Stimulated activated CD8-positive, alpha-beta memory T cell treated with anti-CD3 and anti-CD28 coated beads, Interleukin-12 subunit alpha, Interleukin-12 subunit beta, amount 100 ng/mL, for 24 hours (primary cell): ENCODE data around the gene ZNF428.
A peak's percentile ranks its signal among the peaks of the same experiment; 100 is the strongest.
"Not testable (repeated sequence)": the region's sequence is repeated elsewhere in the genome, so short reads cannot be mapped to it uniquely, and the experiment has no call there.

Source experiments
- DNase-seq: peaks from one replicate; pipeline ENCODE4 v3.0.0-alpha.2; 2020; ENCODE audit errors: extremely low read depth

ZNF428 gene

DNA sequence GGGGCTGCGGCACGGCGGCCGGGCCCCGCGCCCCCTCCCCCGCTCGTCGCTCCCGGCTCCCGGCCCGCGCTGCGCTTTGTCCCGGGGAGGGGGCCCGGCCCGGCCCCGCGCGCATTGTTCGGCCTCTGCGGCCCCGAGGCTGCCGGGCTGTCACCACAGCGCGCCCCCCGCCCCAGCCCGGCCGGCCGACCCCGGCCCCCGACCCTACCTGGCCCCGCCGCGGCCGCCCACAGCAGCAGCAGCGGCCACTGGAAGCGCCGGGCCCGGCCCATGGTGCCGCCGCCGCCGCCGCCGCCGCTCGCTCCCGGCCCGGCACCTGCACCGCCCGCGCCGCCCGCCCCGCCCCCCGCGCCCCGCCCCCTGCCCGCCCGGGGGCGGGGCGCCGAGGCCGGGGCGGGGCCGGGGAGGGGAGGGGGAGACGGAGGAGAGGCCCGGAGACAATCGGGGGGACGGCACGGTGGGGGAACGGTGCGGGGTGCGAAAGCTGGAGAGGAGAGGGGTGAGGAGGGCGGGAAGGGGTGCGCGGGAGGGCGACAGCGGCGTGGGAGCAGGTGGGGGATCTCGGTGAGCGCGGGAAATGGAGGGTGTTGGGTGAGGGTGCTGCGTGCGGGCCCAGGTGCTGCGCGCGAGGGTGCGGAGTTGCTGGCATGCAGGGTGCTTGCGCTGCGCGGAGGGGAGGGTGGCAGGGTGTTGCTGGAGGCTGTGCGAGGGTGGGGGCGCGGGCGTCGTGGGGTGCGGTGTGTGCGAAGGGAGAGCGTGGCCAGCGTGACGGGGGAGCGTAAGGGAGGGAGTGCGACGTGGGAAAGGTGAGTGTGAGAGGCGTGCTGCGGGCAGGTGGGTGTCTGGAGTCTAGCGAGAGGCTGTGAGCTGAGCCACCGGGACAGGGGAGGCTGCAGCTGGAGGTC is 20.3 kb upstream of the ZNF428 start, which contains the start of gene CADM4:
TSS of gene CADM4 (minus strand) at position 332 of the 905 bp plus-strand sequence. CDS start at position 272, 60 bp downstream.
- DNase-seq = no peak

DNA sequence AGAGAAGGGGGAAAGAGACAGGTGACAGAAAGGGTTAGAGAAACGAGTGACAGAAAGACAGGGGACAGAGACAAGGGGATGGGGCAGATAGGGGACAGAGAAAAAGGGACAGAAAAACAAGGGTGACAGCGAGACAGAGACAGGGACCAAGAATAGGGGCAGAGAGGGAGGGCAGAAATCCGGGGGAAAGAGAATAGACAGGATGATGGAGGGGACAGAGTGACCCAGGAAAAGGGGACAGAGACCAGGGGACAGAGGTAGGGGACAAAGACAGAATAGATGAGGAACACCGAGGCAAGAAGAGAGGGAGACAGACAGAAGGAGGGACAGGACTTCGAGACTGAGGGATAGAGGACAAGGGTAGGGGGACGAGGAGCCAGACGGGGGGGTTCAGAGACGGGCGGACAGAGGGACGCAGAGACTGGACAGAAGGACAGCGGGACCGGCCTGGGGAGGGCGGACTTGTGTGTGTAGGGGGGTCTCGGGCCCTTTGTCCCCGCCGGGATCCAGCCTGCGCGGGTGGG is 19.6 kb upstream of the ZNF428 start:
- DNase-seq = no peak

DNA sequence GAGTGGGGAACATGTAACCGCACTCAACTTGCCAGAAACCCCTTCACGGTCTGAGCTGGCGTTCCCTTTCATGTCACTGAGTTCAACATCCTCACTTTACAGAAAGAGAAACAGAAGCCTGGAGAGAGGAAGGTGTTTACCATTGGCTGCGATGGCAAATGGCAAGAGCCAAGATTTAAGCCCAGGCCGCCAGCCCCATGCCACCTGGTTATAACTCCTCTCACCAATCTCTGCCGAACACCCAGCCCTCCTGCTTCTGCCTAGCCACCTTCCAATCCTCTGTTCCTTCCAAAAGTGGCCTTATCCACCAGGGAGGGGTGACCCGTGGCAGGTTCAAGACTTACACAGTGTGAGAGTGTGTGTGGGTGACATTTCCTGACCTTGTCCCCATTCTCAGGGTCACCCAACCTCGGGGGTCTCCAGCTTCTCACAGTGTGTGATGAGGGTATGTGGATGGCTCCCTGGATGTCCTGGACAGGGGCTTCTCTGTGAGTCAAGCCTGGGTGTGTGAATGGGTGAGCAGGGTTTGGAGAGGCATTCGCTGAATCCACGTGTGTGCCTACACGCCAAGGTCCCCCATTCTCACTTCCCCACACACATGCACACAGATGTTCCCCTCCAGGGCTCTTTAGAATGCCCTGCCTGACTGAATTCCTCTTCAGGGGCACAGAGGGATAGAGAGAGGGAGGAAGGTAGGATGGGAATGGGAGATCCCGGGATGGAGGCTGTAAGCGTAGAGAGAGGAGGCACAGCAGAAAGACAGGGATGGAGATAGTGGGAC is 19.0 kb upstream of the ZNF428 start:
- DNase-seq = no peak

DNA sequence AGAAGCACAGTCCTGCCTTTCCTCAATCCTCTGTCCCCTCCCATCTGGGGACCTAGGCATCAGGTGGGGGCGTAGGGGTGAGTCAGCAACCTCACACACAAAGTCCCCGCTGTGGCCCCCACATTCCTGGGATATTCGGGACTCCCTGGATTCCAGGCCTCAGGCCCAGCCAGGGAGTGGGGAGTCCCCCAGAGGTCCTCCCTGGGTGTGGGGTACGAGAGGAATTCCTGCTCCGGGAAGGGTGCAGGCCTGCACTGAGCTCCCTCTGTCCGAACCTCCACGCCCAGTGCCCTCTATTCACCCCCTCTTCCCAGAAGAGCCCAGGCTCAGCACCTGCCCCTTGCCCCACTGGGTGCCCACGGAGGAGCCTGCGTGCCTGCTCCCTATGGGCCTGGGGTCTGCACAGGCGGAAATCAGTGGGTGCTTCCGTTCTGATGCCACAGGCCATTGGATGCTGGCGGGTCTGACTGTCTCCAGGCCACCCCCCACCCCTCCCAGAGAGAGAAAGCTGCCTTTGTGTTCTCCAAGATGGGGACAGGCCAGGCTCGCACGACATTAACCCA is 16.8 kb upstream of the ZNF428 start:
- DNase-seq = no peak

DNA sequence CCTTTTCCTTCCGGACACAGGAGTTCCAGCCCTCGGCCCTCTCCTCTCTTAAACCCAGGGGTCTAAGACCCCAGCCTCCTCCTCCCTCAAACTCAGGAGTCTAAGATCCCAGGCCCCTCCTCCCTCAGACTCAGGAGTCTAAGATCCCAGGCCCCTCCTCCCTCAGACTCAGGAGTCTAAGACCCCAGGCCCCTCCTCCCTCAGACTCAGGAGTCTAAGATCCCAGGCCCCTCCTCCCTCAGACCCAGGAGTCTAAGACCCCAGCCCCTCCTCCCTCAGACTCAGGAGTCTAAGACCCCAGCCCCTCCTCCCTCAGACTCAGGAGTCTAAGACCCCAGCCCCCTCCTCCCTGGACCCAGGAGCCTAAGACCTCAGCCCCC is 16.1 kb upstream of the ZNF428 start:
- DNase-seq = not testable (repeated sequence)

DNA sequence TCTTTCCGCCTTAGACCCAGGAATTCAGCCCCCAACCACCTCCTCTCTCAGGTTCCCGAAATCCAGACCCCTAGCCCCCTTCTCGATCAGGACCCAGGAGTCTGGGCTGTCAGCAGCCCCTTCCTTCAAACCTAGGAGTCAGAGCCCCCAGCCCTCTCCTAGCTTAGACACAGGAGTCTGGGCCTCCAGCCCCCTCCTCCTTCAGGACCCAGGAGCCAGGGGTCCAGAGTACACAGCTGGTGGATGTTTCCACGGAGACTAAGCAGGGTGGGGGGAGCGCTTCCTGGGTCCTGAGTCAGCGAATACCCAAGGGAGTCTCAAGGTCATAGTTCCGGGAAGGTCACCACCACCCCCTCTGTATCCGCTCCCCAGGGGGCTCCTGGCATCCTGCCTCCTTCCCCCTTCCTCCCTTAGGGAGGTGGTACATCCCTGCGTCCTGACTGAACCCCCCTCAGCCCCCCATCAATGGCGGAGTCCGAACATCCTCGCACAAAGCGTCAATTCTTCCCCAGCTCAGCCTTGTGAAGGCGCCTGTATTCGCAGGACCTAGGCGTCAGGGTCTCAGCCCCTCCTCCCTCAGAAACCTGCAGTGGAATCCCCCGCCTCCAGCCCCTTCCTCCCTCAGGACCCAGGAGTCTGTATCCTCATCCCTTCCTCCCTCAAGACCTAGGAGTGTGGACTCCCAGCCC is 15.6 kb upstream of the ZNF428 start:
- DNase-seq = no peak

DNA sequence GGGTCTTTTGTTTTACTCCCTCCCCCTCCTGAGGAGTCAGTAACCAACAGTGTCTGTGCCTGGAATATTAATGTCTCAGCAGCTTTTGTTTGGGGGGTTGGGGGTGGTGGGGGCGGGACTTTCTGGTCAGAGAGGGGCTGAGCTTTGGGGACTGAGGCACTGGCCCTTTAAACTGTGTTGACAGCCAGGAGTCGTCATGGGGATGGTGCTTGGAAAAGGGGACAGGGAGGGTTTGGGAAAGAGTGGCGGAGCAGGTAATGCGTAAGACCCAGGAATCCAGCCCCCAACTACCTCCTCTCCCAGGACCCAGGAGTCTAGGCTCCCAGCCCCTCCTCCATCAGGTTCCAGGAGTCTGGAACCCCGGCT is 15.1 kb upstream of the ZNF428 start:
- no peak for DNase-seq

DNA sequence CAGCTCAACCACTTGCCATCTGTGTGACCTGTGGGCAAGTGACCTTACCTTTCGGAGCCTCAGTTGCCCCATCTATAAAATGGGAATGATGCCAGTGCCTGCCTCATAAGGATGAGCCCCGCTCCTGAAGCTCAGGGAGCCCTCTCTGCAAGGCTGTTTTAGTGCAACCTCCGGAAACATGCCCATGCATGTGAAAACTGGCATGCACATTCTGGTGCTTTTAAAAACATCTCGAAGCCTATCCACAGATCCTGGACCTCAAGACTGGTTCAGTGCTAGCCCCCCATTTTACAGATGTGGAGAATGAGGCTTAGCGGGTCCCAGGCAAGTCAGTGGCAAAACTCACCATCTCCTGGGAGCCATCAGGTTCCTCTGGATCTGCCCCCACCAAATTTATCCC is 14.6 kb upstream of the ZNF428 start:
- no peak for DNase-seq

DNA sequence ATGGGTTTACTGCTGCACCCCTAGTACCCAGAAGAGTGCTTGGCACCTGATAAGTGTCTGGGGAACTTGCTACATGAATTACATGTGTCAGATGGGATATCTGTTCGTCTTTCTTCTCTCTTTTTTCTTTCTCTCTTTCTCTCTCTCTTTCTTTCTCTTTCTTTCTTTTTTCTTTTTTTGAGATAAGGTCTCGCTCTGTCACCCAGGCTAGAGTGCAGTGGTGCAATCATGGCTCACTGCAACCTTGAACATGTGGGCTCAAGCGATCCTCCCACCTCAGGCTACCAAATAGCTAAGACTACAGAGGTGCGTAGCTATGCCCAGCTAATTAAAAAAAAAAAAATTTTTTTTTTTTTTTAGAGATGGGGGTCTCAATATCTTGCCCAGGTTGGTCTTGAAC is 14.1 kb upstream of the ZNF428 start:
- no peak for DNase-seq

DNA sequence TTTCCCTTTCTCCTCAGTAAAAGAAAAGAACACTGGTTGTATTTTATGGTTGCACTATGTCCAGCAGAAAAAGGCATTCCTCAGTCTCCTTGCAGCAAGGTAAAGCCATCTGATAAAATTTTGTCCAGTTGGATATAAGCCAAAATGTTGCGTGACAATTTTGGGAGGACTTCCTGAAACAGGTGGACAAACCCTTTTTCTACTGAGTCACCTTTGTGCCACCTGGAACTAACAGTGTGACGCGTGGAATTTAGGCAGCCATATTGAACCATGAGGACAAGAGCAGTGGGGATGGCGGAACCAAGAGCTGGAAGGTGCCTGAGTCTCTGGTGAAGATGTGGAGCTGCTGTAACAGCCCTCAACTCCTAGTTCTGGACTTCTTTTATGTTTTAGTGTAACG is 12.1 kb upstream of the ZNF428 start:
- DNase-seq = no peak

DNA sequence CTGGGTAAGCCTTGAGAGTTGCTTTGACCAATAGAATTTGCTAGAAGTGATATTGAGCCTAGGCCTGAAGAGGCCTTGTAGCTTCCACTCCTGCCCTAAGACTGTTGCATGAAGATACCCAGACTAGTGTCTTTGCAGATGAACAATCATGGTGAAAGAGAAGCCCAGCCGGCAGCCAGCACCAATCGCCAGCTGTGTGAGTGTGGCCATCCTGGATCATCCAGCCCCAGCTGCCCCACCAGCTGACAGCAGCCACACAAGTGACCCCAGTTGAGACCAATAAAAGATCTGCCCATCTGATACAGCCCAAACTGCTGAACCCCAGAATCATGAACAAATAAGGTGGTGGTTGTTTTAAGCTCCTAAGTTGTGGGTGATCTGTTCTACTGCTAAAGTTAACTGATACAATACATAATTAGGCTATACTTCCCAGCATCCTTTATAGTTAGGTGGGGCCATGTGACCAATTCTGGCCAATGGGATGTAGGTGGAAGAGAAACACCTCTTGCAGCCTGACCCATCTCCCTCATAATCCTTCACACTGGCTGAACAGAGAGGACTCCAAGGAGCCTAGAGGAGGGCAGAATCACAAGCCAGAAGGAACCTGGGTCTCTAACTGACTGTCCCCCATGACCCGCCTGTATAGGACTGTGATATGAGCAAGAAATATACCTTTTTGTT is 9.4 kb upstream of the ZNF428 start:
- no peak for DNase-seq

DNA sequence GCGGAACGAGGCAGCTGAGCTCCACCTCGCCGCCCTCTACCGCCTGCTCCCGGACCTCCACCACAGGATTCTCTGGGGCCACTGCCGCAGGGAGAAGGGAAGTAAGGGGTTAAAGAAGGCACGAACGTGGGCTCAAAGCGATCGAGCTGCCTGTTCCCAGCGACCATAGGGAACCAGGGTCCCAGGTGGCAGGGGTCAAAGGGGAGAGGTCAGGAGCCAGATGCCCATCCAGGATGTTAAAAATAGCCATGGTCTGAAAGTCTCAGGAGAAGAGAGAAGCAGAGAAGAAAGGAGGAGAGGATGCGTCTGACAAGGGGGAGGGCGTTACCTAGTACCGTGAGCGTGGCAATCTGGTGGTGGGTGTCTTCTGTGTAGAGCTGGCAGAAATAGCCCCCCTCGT is 7.4 kb upstream of the ZNF428 start:
- no peak for DNase-seq

DNA sequence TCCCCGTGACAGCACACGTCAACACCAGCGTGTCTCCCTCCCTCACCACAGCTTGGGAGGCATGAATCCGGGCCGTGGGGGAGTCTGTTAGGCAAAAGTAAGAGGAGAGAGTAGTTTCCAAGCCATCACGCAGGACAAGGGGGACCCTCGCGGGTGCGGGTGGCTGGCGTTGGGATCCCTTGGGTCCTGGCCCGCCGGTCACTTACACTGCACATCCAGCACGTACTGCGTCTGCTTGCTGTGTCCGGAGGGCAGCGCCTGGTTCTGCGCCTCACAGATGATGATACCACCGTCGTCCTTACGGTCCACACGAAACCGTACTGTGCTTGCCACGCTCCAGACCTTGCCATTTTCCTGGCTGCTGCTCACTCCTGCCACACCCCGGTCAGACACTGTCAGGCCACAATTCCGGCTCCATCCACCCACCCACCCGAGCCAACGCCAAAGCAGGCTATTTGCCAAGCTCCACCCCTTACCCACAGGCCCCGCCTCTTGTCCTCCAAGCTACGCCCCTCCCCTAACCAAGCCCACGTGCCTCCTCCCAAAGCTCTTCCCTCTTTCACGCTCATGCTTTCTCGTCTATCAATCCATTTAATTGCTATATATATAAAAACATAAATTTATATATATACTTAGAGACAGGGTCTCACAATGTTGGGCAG is 6.6 kb upstream of the ZNF428 start:
- no peak for DNase-seq

DNA sequence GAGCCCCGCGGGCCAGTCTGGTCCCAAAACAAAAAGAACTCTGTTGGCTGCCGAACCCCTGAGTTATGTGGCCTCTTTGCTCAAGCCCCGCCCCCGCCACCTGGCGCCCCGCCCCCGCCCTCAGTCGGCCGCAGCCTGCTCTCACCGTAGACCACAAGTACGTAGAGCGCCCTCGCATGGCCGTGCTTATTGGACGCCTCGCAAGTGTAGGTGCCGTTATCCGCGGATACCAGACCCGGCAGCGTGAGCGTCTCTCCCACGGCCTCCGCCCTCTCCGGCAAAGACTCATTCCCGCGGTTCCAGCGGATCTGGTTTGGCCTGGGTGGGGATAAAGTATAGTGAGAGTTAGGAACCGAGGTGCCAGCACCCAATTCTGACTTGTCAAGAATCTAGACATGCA is 5.5 kb upstream of the ZNF428 start:
- peak; percentile 59 for DNase-seq

DNA sequence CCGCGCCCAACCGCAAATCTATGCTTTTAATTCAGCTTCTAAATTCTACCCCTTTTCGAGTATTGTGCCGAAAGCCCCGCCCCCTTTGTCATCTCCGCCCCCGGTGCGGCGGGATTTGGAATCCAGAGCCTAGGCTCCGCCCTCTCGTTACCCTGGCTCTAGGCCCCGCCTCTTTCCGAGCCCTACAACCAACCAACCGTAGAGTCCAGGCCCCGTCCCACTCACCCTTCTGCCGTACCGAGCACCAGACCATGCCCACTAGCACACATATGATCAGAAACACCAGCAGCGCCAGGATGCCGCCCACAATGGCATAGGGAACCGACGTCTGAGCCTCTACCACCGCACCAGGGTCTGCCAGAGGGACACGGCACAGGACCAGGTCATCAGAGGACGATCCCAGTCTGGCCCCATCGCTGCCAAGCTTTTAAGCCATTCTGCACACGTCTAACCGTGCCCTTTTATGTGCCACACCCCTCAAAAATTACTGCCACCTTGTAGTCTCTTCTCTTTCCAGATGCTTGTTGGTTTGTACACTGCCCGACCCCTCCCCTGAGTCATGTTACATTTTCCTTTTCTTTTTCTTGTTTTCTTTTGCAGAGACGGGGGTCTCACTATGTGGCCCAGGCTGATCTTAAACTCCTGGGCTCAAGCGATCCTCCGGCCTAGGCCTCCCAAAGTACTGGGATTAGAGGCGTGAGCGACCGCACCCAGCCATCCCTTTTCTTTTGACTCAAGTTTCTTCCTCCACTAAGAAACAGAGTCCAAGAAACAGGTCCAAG is 4.7 kb upstream of the ZNF428 start:
- no peak for DNase-seq

DNA sequence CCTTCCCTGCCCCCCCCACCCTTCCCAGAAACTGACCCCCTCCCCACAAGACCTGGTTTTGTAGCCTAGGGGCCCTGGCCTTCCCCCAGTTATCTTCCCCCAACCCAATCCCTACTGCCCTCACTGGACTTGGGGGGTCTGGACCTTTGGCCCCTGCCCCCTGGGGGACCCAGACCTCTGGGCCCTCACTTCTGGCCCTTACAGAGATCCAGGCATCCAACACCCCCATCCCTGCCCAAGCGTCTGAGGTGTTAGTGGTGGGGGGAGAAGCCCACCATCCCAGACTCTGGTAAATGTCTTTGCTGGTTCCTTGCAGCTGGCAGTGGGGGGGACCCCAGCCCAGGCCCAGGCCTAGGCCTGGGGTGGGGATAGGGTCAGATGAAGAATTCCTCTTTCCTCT is 3.5 kb upstream of the ZNF428 start:
- no peak for DNase-seq

DNA sequence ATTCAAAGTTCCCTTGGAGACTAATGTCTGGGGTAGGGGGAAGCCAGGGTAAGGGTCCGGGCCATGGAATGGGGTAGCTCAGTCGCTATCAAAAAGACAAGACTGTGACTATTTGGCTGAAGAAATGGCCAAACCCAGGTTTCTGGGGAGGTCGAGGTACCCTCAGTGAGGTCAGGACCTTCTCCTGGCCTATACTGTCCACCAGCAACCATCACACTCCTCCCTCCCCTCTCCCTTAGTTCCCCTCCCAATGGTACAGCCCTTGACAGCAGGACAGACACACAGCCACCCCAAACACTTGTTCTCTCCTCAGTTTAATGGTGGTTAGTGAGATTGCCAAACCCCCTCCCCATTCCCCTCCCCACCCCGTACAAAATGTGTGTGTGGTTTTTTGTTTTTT is 2.6 kb upstream of the ZNF428 start:
- no peak for DNase-seq

DNA sequence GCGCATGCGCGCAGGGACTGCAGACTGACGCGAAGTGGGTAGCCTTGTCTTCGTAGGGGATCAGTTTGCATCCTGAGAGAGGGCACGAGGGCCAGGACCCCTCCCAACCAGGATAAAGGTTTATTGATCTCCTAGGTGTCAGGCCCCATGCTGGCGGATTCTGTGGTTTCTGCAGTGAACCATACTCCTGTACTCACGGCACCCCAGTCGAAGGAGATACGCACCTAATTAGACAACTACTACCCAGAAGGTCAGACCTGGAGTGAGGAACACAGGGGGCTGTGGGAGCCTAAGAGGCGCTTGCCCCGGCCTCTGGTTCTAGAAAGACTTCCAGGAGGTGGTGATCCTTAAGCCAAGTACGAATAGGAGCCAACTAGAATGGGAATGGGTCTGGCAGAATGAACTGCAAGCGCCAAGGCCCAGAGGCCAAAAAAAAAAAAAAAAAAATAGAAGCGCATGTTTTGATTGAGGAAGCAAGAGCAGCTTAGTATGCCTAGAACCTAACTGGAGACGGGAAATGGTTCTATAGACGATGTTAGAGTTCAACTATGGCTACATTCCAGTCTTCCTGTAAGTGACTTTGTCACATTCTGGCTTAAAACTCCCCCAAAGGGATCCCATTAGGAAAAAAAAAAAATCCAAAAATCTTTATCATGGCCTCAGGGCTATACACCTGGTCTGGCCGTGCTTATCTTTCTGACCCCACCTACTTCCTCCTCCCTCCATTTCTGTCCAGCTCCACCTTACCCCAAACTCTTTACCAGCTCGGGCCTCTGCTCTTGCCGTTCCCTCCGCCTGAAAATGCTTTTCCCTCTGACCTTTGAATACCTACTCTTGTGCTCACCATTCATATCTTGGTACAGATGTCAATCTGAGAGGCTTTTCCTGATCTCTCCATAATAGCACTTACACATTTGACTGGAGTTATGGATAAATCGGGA is 902 bp upstream of the ZNF428 start:
- DNase-seq = no peak

DNA sequence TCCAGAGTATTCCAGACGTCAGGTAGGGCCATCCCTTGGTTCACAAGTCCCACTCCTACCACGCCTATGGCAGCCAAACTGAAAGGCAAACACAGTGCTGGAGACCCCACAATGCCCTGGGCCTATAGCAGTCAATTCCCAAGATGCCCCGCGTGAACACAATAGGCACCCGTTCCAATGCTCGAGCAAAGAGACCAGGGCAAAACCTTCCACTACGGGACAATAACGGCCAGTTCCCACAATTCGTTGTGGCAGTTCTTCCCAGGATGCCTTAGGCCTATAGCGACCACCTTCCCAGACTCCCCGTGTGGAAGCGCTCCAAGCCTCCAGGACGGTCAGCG is 538 bp downstream of the ZNF428 start:
- DNase-seq = no peak
